IMR-90 (cell line): ENCODE results near the gene BMPER. TPM values are rescaled to one million over a fixed set of nuclear protein-coding genes. Genes with fewer than 3 reads are reported as not detected.

ENCODE experiments used
- ATAC-seq: fragments of 200-7000 bp; cut with Tn5 transposase; 2 replicates; pipeline ENCODE4 v1.9.1; 2020; ENCODE audit warnings: low read depth, mild to moderate bottlenecking, moderate library complexity
- BruUV-seq: library from RNA; stranded (reverse); fragments of 400-500 nt; replicated peaks from 2 replicates; lab custom pipeline; 2021; lab: Mats Ljungman, UMichigan
- CTCF ChIA-PET: fragments of 300-600 bp; formaldehyde crosslinking; extraction: SDS; loops from one replicate; lab custom pipeline; 2021; ENCODE audit warnings: antibody characterized with exemption; lab: Yijun Ruan, JAX
- POLR2A ChIA-PET: fragments of 300-600 bp; sonication (Branson Sonifier 250); formaldehyde crosslinking; loops from one replicate; lab custom pipeline; 2022; ENCODE audit warnings: antibody characterized with exemption; ENCODE audit not compliant: unreplicated experiment; lab: Charles Lee
- DNase-seq: peaks from one replicate; pipeline ENCODE4 v3.0.0; 2013
- H2AFZ ChIP-seq: replicated peaks from 2 replicates; pipeline ENCODE3; 2013; ENCODE audit warnings: low read length, mild to moderate bottlenecking; ENCODE audit not compliant: poor library complexity
- H2AK5ac ChIP-seq: 2 replicates; pipeline ENCODE4 v1.6.1; 2013; ENCODE audit warnings: low read depth, low read length, inconsistent platforms
- H2AK9ac ChIP-seq: replicated peaks from 2 replicates; pipeline ENCODE3; 2013; ENCODE audit warnings: mild to moderate bottlenecking, low read depth, low read length, moderate library complexity; ENCODE audit not compliant: poor library complexity
- H2BK120ac ChIP-seq: 2 replicates; pipeline ENCODE4 v1.6.1; 2013; ENCODE audit warnings: low read depth, low read length, inconsistent platforms
- H2BK15ac ChIP-seq: 3 replicates; pipeline ENCODE4 v1.6.1; 2013; ENCODE audit warnings: low read depth, low read length, inconsistent platforms
- H2BK20ac ChIP-seq: 2 replicates; pipeline ENCODE4 v1.6.1; 2013; ENCODE audit warnings: low read depth, mild to moderate bottlenecking, inconsistent platforms, low read length, moderate library complexity
- H2BK5ac ChIP-seq: 2 replicates; pipeline ENCODE4 v1.6.1; 2013; ENCODE audit warnings: mild to moderate bottlenecking, low read depth, low read length, inconsistent platforms; ENCODE audit not compliant: poor library complexity, severe bottlenecking
- H3K14ac ChIP-seq: replicated peaks from 2 replicates; pipeline ENCODE4 v1.6.1; 2013; ENCODE audit warnings: low read depth, low read length, inconsistent platforms
- H3K18ac ChIP-seq: 2 replicates; pipeline ENCODE4 v1.6.1; 2013; ENCODE audit warnings: low read depth, low read length, control low read depth
- H3K23ac ChIP-seq: 2 replicates; pipeline ENCODE4 v1.6.1; 2013; ENCODE audit warnings: low read depth, low read length, inconsistent platforms
- H3K27ac ChIP-seq: 2 replicates; pipeline ENCODE4 v1.5.1; 2013; ENCODE audit warnings: mild to moderate bottlenecking, control low read depth, low read length; ENCODE audit not compliant: insufficient read depth
- H3K27me3 ChIP-seq: 2 replicates; pipeline ENCODE4 v1.6.1; 2013; ENCODE audit warnings: low read length; ENCODE audit not compliant: control insufficient read depth, insufficient read depth
- H3K36me3 ChIP-seq: 2 replicates; pipeline ENCODE4 v1.6.1; 2013; ENCODE audit warnings: low read length, mixed read lengths; ENCODE audit not compliant: control insufficient read depth, insufficient read depth
- H3K4ac ChIP-seq: 2 replicates; pipeline ENCODE4 v1.6.1; 2013; ENCODE audit warnings: low read depth, low read length, inconsistent platforms
- H3K4me1 ChIP-seq: 2 replicates; pipeline ENCODE4 v1.6.1; 2013; ENCODE audit warnings: low read length, mixed read lengths; ENCODE audit not compliant: control insufficient read depth, insufficient read depth
- H3K4me2 ChIP-seq: 2 replicates; pipeline ENCODE4 v1.6.1; 2013; ENCODE audit warnings: low read depth, mild to moderate bottlenecking, control low read depth, low read length, moderate library complexity
- H3K4me3 ChIP-seq: 2 replicates; pipeline ENCODE4 v1.5.1; 2013; ENCODE audit warnings: low read depth, mild to moderate bottlenecking, control low read depth, low read length, moderate library complexity; ENCODE audit not compliant: insufficient read depth
- H3K56ac ChIP-seq: 2 replicates; pipeline ENCODE4 v1.6.1; 2013; ENCODE audit warnings: low read length, inconsistent platforms; ENCODE audit not compliant: insufficient read depth; ENCODE audit errors: extremely low read depth
- H3K79me1 ChIP-seq, 2 experiments: 2 replicates each; pipeline ENCODE4 v1.6.1; 2013; ENCODE audit warnings: low read length in 2 of 2, inconsistent platforms in 1 of 2, low read depth in 1 of 2
- H3K9ac ChIP-seq: 2 replicates; pipeline ENCODE4 v1.6.1; 2013; ENCODE audit warnings: low read depth, low read length, control low read depth
- H3K9me1 ChIP-seq: 2 replicates; pipeline ENCODE4 v1.6.1; 2013; ENCODE audit warnings: low read length, inconsistent platforms; ENCODE audit not compliant: insufficient read depth
- H3K9me3 ChIP-seq: 2 replicates; pipeline ENCODE4 v1.6.1; 2013; ENCODE audit warnings: low read length; ENCODE audit not compliant: control insufficient read depth, insufficient read depth
- H4K20me1 ChIP-seq: 2 replicates; pipeline ENCODE4 v1.6.1; 2013; ENCODE audit warnings: low read length, inconsistent platforms; ENCODE audit not compliant: insufficient read depth
- H4K5ac ChIP-seq: 2 replicates; pipeline ENCODE4 v1.6.1; 2013; ENCODE audit warnings: mild to moderate bottlenecking, low read depth, low read length, control low read depth
- H4K8ac ChIP-seq, 2 experiments: 2 replicates each; pipeline ENCODE4 v1.6.1; 2013; ENCODE audit warnings: low read depth in 2 of 2, low read length in 2 of 2, control low read depth in 1 of 2, inconsistent platforms in 1 of 2
- H4K91ac ChIP-seq: 2 replicates; pipeline ENCODE4 v1.6.1; 2013; ENCODE audit warnings: low read depth, low read length, inconsistent platforms; ENCODE audit not compliant: insufficient read depth
- NFE2L2 ChIP-seq: fragments of 150-350 bp; IDR thresholded peaks from 2 replicates; pipeline ENCODE4 v1.6.1; 2016; ENCODE audit warnings: low read depth, mild to moderate bottlenecking, low read length
- POLR2A ChIP-seq: IDR thresholded peaks from 2 replicates; pipeline ENCODE4 v1.6.1; 2012; ENCODE audit warnings: mild to moderate bottlenecking, low read depth, low read length
- SMC3 ChIP-seq: fragments of 150-350 bp; IDR thresholded peaks from 2 replicates; pipeline ENCODE4 v1.6.1; 2016; ENCODE audit warnings: low read depth, mild to moderate bottlenecking, antibody characterized with exemption, low read length, moderate library complexity
- WGBS, 2 experiments: methylation state at CpG; one replicate each; pipeline versions ENCODE4 v1.1.5 to v1.1.7; 2013; ENCODE audit warnings: missing lambda C conversion rate in 2 of 2; ENCODE audit not compliant: insufficient read length in 1 of 2; ENCODE audit errors: extremely low coverage in 2 of 2; 5-methylcytosine and 5-hydroxymethylcytosine counted together
- dilution Hi-C: fragments of 300-500 bp; cut with HindIII; formaldehyde crosslinking; loops from one replicate; pipeline ENCODE4 v1.14.3; 2018; ENCODE audit warnings: low sequenced_read_pairs; ENCODE audit not compliant: unreplicated experiment
- in situ Hi-C: fragments of 300-500 bp; cut with MboI; formaldehyde crosslinking; loops from 3 replicates; pipeline ENCODE4 v1.14.3; 2019; ENCODE audit warnings: low sequenced_read_pairs, inconsistent platforms, mixed read lengths
- intact Hi-C: fragments of 100-400 bp; cut with micrococcal nuclease; formaldehyde crosslinking; loops from 2 replicates; pipeline ENCODE4 v1.10.0; 2022
- polyA plus RNA-seq, 3 experiments: library from polyadenylated mRNA; depleted of rRNA; stranded (reverse); fragments of >200 nt; gene quantifications; 2 replicates each; pipeline ENCODE4 v1.2.3, GENCODE V29; 2012; ENCODE audit warnings: low replicate concordance in 1 of 3
- total RNA-seq: library from RNA; depleted of rRNA; stranded (reverse); fragments of >200 nt; gene quantifications from 2 replicates; pipeline ENCODE4 v1.2.3, GENCODE V29; 2012

BMPER gene
- total and polyA plus RNA-seq, 2 of the 4 experiments (the other 2 are of a cell fraction): 6.2 to 7.9 TPM

DNA sequence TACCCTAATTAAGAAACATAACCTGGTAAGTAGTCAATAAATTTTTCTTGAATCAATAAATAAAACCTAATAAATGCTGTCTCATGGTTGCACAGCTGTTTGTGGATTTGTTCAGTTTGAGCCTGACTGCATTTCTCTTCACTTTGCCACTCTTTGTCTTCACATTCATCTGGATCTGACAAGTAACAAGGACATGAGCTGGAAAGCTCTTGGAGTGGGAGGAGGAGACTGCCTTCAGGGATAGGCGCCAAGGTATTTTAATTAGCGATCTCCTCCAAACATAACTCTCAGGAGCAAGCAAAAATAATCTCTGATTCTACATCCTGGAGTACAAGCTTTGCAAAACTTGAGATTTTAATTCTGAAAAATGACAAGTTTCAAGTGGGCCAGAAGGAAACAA, 251.0 kb downstream of the BMPER start:
- TF ChIP-seq POLR2A (no peak), NFE2L2 (peak; percentile 50), SMC3 (no peak)
- dilution Hi-C loops: no loop called here
- Histone ChIP-seq H3K23ac (no peak overlapping the region), H3K9me1 (peaks cover 10% of the 10 kb centered on the region; the same call in 1 of the 2 replicates), H4K8ac (peak overlapping the region in 1 of 2 experiments; percentile 53; a peak in 2 of 4 replicates), H3K9ac (no peak overlapping the region), H3K27ac (no peak overlapping the region; the same call in 1 of the 2 replicates), H3K36me3 (no peaks in the 10 kb centered on the region), H4K91ac (peak overlapping the region; percentile 53; the same call in 1 of the 2 replicates), H2AK5ac (peak overlapping the region; percentile 61), H3K27me3 (no peaks in the 10 kb centered on the region), H2BK15ac (peak overlapping the region; percentile 77; the same call in 1 of the 3 replicates), H3K4me3 (no peak overlapping the region), H2BK5ac (peak overlapping the region; percentile 76), H4K20me1 (no peaks in the 10 kb centered on the region), H3K18ac (peak overlapping the region; percentile 67; the same call in 1 of the 2 replicates), H3K14ac (peak overlapping the region; percentile 13; the same call in 1 of the 2 replicates), H3K4me1 (peaks cover 21% of the 10 kb centered on the region), H2BK120ac (peak overlapping the region; percentile 69), H3K4me2 (no peak overlapping the region), H3K4ac (peak overlapping the region; percentile 32; the same call in 1 of the 2 replicates), H2BK20ac (peak overlapping the region; percentile 59; the same call in 1 of the 2 replicates), H4K5ac (peak overlapping the region; percentile 62; the same call in 1 of the 2 replicates), H3K79me1 (no peaks in the 10 kb centered on the region), H3K56ac (no peak overlapping the region), H2AK9ac (no peak overlapping the region), H3K9me3 (no peaks in the 10 kb centered on the region), H2AFZ (no peak overlapping the region)
- no peak for ATAC-seq
- in situ Hi-C loops: loop anchor here (25.0 kb wide), 1 partner anchor 919 kb away; no protein-coding TSS in a partner anchor
- ChIA-PET CTCF (interaction anchor here (1.1 to 1.5 kb wide), 2 partner anchors 12 to 223 kb away, joined by 4 read pairs; no protein-coding TSS in a partner anchor), POLR2A (no interaction called here)
- BruUV-seq: no TSS peak
- no CpG with 5 or more reads among the region's 2 CpGs for WGBS, 2 experiments
- DNase-seq: peak; percentile 7
- intact Hi-C loops: loop anchor here (5.0 kb wide), 1 partner anchor 174 kb away; no protein-coding TSS in a partner anchor
